Measurements from ENCODE around the gene ANKRD24.

ANKRD24 gene

DNA sequence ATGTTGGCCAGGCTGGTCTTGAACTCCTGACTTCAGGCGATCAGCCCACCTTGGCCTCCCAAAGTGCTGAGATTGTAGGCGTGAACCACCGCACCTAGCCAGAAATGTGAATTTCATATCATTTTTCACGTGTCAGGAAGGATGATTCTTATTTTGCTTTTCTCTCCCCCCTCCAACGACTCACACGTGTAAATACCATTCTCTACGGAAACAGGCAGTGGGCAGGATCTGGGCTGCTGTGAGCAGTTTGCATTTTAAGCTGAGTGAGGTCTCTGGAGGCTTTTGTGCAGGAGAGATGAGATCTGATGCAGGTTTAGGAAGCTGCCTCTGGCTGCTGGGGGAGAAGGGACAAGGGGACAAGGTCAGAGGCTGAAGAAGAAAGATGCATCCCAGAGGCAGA lies 11.9 kb downstream of the ANKRD24 start:
- in situ Hi-C loops (cut with MboI; ENCODE audit: low sequenced_read_pairs, unreplicated experiment): no loop called here
- TF ChIP-seq CTCF (IDR thresholded peaks at IDR 0.05; ENCODE audit: borderline replicate concordance, control extremely low read depth, extremely low read depth, insufficient read depth, missing control alignments): no peak
- DNase-seq (ENCODE audit: low spot score): no peak

DNA sequence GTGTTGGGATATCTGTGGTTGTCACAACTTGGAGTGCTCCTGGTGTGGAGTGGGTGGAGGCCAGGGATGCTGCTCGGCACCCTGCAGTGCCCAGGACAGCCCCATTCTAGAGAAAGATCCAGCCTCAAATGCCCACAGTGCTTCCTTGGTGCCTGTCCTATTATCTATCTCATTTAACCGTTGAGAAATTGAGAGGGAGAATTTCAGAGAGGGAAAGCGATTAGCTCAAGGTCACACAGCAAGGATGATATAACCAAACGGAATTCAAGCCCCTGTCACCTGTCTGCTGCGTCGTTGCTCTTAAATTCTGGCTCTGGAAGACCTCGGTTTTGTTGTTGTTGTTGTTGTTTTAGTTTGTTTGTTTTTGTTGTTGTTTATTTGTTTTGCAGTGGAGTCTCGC lies 13.5 kb downstream of the ANKRD24 start:
- in situ Hi-C loops (cut with MboI; ENCODE audit: low sequenced_read_pairs, unreplicated experiment): no loop called here
- DNase-seq (ENCODE audit: low spot score): no peak
- TF ChIP-seq CTCF (IDR thresholded peaks at IDR 0.05; ENCODE audit: borderline replicate concordance, control extremely low read depth, extremely low read depth, insufficient read depth, missing control alignments): no peak

DNA sequence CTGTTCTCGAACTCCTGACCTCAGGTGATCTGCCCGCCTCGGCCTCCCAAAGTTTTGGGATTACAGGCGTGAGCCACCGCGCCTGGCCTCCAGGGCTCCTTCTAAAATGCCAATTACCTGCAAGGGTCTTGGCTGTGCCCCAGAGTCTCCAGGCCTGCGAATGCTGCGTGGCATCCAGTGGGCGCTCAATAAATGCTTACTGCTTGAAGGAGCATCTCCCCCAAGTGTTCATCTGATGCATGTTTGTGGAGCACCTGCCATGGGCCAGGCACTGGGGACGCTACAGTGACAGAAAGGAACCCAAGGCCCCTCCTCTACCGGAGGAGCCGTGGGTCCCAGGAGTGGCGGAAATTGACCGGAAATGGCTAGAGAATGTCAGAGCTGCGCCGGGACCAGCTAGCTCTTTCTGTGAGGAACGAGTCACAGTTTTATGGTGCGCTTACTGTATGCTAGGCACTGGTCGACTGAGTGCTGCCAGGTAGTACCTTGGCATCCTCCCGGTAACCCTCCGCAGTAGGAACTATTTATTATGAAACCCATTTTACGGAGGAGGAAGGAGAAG lies 14.2 kb downstream of the ANKRD24 start:
- no peak for TF ChIP-seq CTCF (IDR thresholded peaks at IDR 0.05; ENCODE audit: borderline replicate concordance, control extremely low read depth, extremely low read depth, insufficient read depth, missing control alignments)
- in situ Hi-C loops (cut with MboI; ENCODE audit: low sequenced_read_pairs, unreplicated experiment): no loop called here
- no peak for DNase-seq (ENCODE audit: low spot score)

DNA sequence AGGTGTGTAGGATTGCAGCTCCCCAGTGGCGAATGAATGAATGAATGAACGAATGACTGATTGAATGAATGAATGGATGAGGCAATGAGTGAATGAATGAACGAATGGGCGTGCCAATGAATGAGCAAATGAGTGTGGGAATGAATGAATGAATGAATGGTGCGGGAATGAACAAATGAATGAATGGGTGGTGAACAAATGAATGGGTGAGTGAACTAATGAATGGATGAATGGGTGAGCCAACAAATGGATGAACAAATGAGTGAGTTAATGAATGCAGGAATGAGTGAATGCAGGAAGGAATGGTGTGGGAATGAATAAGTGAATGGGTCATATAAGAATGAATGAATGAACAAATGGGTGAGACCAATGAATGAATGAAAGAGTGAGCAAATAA lies 14.7 kb downstream of the ANKRD24 start:
- no peak for DNase-seq (ENCODE audit: low spot score)
- in situ Hi-C loops (cut with MboI; ENCODE audit: low sequenced_read_pairs, unreplicated experiment): no loop called here
- TF ChIP-seq CTCF (IDR thresholded peaks at IDR 0.05; ENCODE audit: borderline replicate concordance, control extremely low read depth, extremely low read depth, insufficient read depth, missing control alignments): no peak

GRCh38 chr19:4197625-4198466 lies 15.4 kb downstream of the ANKRD24 start:
- peak; percentile 63 for DNase-seq (ENCODE audit: low spot score)
- in situ Hi-C loops (cut with MboI; ENCODE audit: low sequenced_read_pairs, unreplicated experiment): no loop called here

More at GRCh38 chr19:4197625-4198466, 15.4 kb downstream of the ANKRD24 start:
- no peak for TF ChIP-seq CTCF (IDR thresholded peaks at IDR 0.05; ENCODE audit: borderline replicate concordance, control extremely low read depth, extremely low read depth, insufficient read depth, missing control alignments)

Data from GM13976 (cell line).